ENCODE measurements around the gene MLST8. TPM values are rescaled to one million over a fixed set of nuclear protein-coding genes. Genes with fewer than 3 reads are reported as not detected.

Gene MLST8
- total and polyA plus RNA-seq, 4 donors = 11.1 to 26.7 (median 20.2) TPM

DNA sequence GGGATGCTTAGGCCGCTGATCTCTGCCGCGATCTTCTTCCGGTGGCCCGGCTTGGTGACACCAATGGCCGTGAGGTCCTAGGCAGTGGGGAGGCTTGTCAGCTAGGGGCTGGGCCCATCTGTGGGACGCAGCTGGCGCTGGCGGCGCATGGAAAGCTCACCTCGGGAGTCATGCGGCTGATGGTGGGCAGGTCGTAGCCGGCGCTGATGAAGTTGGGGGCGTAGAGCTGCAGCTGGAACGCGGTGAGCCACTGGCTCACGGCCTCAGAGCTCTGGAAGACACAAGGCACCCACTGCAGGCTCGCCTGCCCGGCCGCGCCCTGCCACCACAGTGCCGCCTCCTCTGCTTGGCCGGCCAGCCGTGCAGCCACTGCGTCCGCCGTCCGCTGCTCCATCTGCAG lies 21.6 kb upstream of the MLST8 start:
- no peak for DNase-seq (ENCODE audit: low spot score)
- H3K36me3 ChIP-seq (ENCODE audit: control insufficient read depth in 4 of 4, insufficient read depth in 3 of 4, low read depth in 1 of 4, low read length in 3 of 4) = no peaks in the 10 kb centered on the region

GRCh38 chr16:2184346-2184745 lies 20.9 kb upstream of the MLST8 start:
- DNase-seq (ENCODE audit: low spot score) = no peak
- no peak overlapping the region for H3K9ac ChIP-seq (ENCODE audit: low read depth in 1 of 2, low read length in 2 of 2)
- H3K9me3 ChIP-seq (ENCODE audit: control insufficient read depth in 4 of 4, low read length in 3 of 4) = no peaks in the 10 kb centered on the region
- WGBS = 88% methylated on average over 19 of the region's 19 CpGs
- no peak overlapping the region for H3K27ac ChIP-seq (ENCODE audit: low read depth in 1 of 2, low read length in 2 of 2)
- TF ChIP-seq, protein P1, sequence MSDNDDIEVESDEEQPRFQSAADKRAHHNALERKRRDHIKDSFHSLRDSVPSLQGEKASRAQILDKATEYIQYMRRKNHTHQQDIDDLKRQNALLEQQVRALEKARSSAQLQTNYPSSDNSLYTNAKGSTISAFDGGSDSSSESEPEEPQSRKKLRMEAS (IDR thresholded peaks at IDR 0.05) = no peak
- TF ChIP-seq ZBTB33 (IDR thresholded peaks at IDR 0.05) = no peak
- no peak for TF ChIP-seq RAD21 (IDR thresholded peaks at IDR 0.05)
- TF ChIP-seq RXRA (IDR thresholded peaks at IDR 0.05) = no peak
- no peaks in the 10 kb centered on the region for H3K27me3 ChIP-seq (ENCODE audit: control insufficient read depth in 4 of 4, insufficient read depth in 4 of 4, low read length in 3 of 4)
- no peaks in the 10 kb centered on the region for H3K36me3 ChIP-seq (ENCODE audit: control insufficient read depth in 4 of 4, insufficient read depth in 3 of 4, low read depth in 1 of 4, low read length in 3 of 4)
- no peak overlapping the region for H3K4me3 ChIP-seq (ENCODE audit: low read depth in 1 of 3, low read length in 3 of 3)
- no peaks in the 10 kb centered on the region for H3K4me1 ChIP-seq (ENCODE audit: control insufficient read depth in 4 of 4, insufficient read depth in 4 of 4, low read length in 3 of 4)

More for the DNA sequence above, 21.6 kb upstream of the MLST8 start:
- 94% methylated on average over 30 of the region's 30 CpGs for WGBS
- H3K27ac ChIP-seq (ENCODE audit: low read depth in 1 of 2, low read length in 2 of 2) = no peak overlapping the region
- H3K4me3 ChIP-seq (ENCODE audit: low read depth in 1 of 3, low read length in 3 of 3) = no peak overlapping the region
- H3K27me3 ChIP-seq (ENCODE audit: control insufficient read depth in 4 of 4, insufficient read depth in 4 of 4, low read length in 3 of 4) = no peaks in the 10 kb centered on the region
- TF ChIP-seq ZBTB33 (IDR thresholded peaks at IDR 0.05) = no peak
- no peak for TF ChIP-seq ATF3 (IDR thresholded peaks at IDR 0.05)
- TF ChIP-seq TAF1 (conservative IDR thresholded peaks at IDR 0.05) = no peak
- no peak for TF ChIP-seq HNF4A (conservative IDR thresholded peaks at IDR 0.05)
- no peak for TF ChIP-seq RAD21 (IDR thresholded peaks at IDR 0.05)
- TF ChIP-seq, protein P1 (IDR thresholded peaks at IDR 0.05) = no peak
- no peak for TF ChIP-seq EGR1 (IDR thresholded peaks at IDR 0.05; ENCODE audit: low read depth in 2 of 2)
- no peak for TF ChIP-seq JUND (IDR thresholded peaks at IDR 0.05)
- no peak for TF ChIP-seq GABPA (IDR thresholded peaks at IDR 0.05 in 1 of 2, conservative IDR thresholded peaks at IDR 0.05 in 1 of 2)
- no peak for TF ChIP-seq FOXA2 (IDR thresholded peaks at IDR 0.05)
- H3K9ac ChIP-seq (ENCODE audit: low read depth in 1 of 2, low read length in 2 of 2) = no peak overlapping the region
- H3K9me3 ChIP-seq (ENCODE audit: control insufficient read depth in 4 of 4, low read length in 3 of 4) = no peaks in the 10 kb centered on the region
- no peaks in the 10 kb centered on the region for H3K4me1 ChIP-seq (ENCODE audit: control insufficient read depth in 4 of 4, insufficient read depth in 4 of 4, low read length in 3 of 4)

DNA sequence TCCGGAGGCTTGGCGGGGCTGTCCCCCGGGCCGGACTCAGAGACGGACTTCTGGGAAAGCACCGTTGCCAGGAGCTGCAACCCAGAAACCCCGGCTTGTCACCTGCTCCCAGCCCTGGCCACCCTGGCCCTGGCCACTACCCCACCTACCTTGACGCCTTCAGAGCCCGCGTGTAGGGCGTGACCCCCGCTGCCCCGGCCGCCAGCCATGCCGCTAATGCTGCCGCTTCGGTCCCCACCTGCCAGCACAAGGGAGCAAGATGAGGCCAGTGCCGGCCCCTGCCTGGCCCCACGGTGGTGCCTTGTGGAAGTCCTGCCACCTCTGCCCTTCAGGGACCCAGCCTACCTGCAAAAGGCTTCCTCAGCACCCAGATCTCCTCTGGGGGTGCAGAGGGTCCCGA lies 20.3 kb upstream of the MLST8 start:
- TF ChIP-seq YY1 (IDR thresholded peaks at IDR 0.05) = no peak
- no peaks in the 10 kb centered on the region for H3K27me3 ChIP-seq (ENCODE audit: control insufficient read depth in 4 of 4, insufficient read depth in 4 of 4, low read length in 3 of 4)
- H3K27ac ChIP-seq (ENCODE audit: low read depth in 1 of 2, low read length in 2 of 2) = no peak overlapping the region
- 78% methylated on average over 20 of the region's 20 CpGs for WGBS
- H3K9ac ChIP-seq (ENCODE audit: low read depth in 1 of 2, low read length in 2 of 2) = no peak overlapping the region
- DNase-seq (ENCODE audit: low spot score) = no peak
- no peaks in the 10 kb centered on the region for H3K4me1 ChIP-seq (ENCODE audit: control insufficient read depth in 4 of 4, insufficient read depth in 4 of 4, low read length in 3 of 4)
- no peaks in the 10 kb centered on the region for H3K9me3 ChIP-seq (ENCODE audit: control insufficient read depth in 4 of 4, low read length in 3 of 4)
- H3K4me3 ChIP-seq (ENCODE audit: low read depth in 1 of 3, low read length in 3 of 3) = no peak overlapping the region
- no peaks in the 10 kb centered on the region for H3K36me3 ChIP-seq (ENCODE audit: control insufficient read depth in 4 of 4, insufficient read depth in 3 of 4, low read depth in 1 of 4, low read length in 3 of 4)

Data from liver (tissue), 9 donors.